Endothelial cell (in vitro differentiated cells): Measurements from ENCODE around the gene ARID3A. TPM values are rescaled to one million over a fixed set of nuclear protein-coding genes. Genes with fewer than 3 reads are reported as not detected.

ENCODE experiments used
- DNase-seq: peaks from one replicate; pipeline ENCODE4 v3.0.0; 2021; ENCODE audit warnings: low spot score
- H3K27ac Mint-ChIP-seq: one replicate; pipeline ENCODE4 v1.8.0; 2021; ENCODE audit warnings: mixed read lengths, inconsistent platforms; ENCODE audit not compliant: unreplicated experiment
- H3K27me3 Mint-ChIP-seq: one replicate; pipeline ENCODE4 v1.8.0; 2021; ENCODE audit warnings: mild to moderate bottlenecking, moderate library complexity, mixed read lengths, inconsistent platforms; ENCODE audit not compliant: unreplicated experiment
- H3K36me3 Mint-ChIP-seq: one replicate; pipeline ENCODE4 v1.8.0; 2021; ENCODE audit warnings: mild to moderate bottlenecking, low read depth, mixed read lengths, inconsistent platforms; ENCODE audit not compliant: unreplicated experiment
- H3K4me1 Mint-ChIP-seq: one replicate; pipeline ENCODE4 v1.8.0; 2021; ENCODE audit warnings: mild to moderate bottlenecking, mixed read lengths, inconsistent platforms; ENCODE audit not compliant: unreplicated experiment
- H3K4me3 Mint-ChIP-seq: one replicate; pipeline ENCODE4 v1.8.0; 2021; ENCODE audit warnings: mild to moderate bottlenecking, mixed read lengths, inconsistent platforms; ENCODE audit not compliant: unreplicated experiment
- H3K9me3 Mint-ChIP-seq: one replicate; pipeline ENCODE4 v1.8.0; 2021; ENCODE audit warnings: mixed read lengths, inconsistent platforms; ENCODE audit not compliant: unreplicated experiment
- CTCF ChIP-seq: fragments of 200-600 bp; sonication (generic); IDR thresholded peaks from one replicate; pipeline ENCODE4 v1.5.0; 2021; ENCODE audit warnings: antibody characterized with exemption; ENCODE audit not compliant: unreplicated experiment
- total RNA-seq: library from RNA; stranded (reverse); fragmentation: NEBNext Ultra II Directional; extraction: Animal tissue kit (Norgen Biotek cat#: 25700); gene quantifications from one replicate; pipeline ENCODE4 v1.2.1, GENCODE V29; 2021; ENCODE audit not compliant: unreplicated experiment

Gene ARID3A
- total RNA-seq, 1 donor from 2014 or later: 108 TPM

- DNase-seq: no peak
- Mint-ChIP-seq H3K27ac (no peak overlapping the region), H3K4me3 (no peak overlapping the region), H3K9me3 (no peaks in the 10 kb centered on the region), H3K27me3 (peaks cover 21% of the 10 kb centered on the region), H3K4me1 (no peaks in the 10 kb centered on the region), H3K36me3 (peaks cover 4% of the 10 kb centered on the region)
- no peak for TF ChIP-seq CTCF
Observed at GRCh38 chr19:998064-998463, 72.2 kb downstream of the ARID3A start.

GRCh38 chr19:999379-999719, 73.5 kb downstream of the ARID3A start:
- no peak overlapping the region for H3K27ac Mint-ChIP-seq
- DNase-seq: no peak
- peaks cover 4% of the 10 kb centered on the region for H3K36me3 Mint-ChIP-seq
- peaks cover 20% of the 10 kb centered on the region for H3K27me3 Mint-ChIP-seq
- H3K4me1 Mint-ChIP-seq: no peaks in the 10 kb centered on the region
- no peak for TF ChIP-seq CTCF
- H3K9me3 Mint-ChIP-seq: no peaks in the 10 kb centered on the region
- peak overlapping the region; percentile 34 for H3K4me3 Mint-ChIP-seq

GRCh38 chr19:1000095-1000494, 74.3 kb downstream of the ARID3A start, which contains the start of gene GRIN3B:
Gene GRIN3B (plus strand): TSS chr19:1000419. CDS start chr19:1000438, 19 bp downstream.
- H3K27me3 Mint-ChIP-seq: peaks cover 20% of the 10 kb centered on the region
- no peak within 1 kb of the TSS for H3K27ac Mint-ChIP-seq
- H3K36me3 Mint-ChIP-seq: peaks cover 4% of the 10 kb centered on the region
- H3K9me3 Mint-ChIP-seq: no peaks in the 10 kb centered on the region
- TF ChIP-seq CTCF: peak; percentile 58
- peak within 1 kb of the TSS; percentile 34 for H3K4me3 Mint-ChIP-seq
- no peaks in the 10 kb centered on the region for H3K4me1 Mint-ChIP-seq
- DNase-seq: peak; percentile 78

- TF ChIP-seq CTCF: no peak
- Mint-ChIP-seq H3K36me3 (peaks cover 4% of the 10 kb centered on the region), H3K27me3 (peaks cover 20% of the 10 kb centered on the region), H3K27ac (no peak overlapping the region), H3K9me3 (no peaks in the 10 kb centered on the region), H3K4me3 (no peak overlapping the region), H3K4me1 (no peaks in the 10 kb centered on the region)
- no peak for DNase-seq
Observed at GRCh38 chr19:1000591-1001537, 75.0 kb downstream of the ARID3A start.

- no peak overlapping the region for H3K27ac Mint-ChIP-seq
- peaks cover 18% of the 10 kb centered on the region for H3K27me3 Mint-ChIP-seq
- peaks cover 4% of the 10 kb centered on the region for H3K36me3 Mint-ChIP-seq
- no peaks in the 10 kb centered on the region for H3K4me1 Mint-ChIP-seq
- TF ChIP-seq CTCF: peak; percentile 86
- no peaks in the 10 kb centered on the region for H3K9me3 Mint-ChIP-seq
- peak; percentile 78 for DNase-seq
- H3K4me3 Mint-ChIP-seq: no peak overlapping the region
Observed at GRCh38 chr19:1001538-1002166, 75.8 kb downstream of the ARID3A start.
